Retina (tissue), 1 donor: ENCODE data around the gene PRKAG1.

Experiments used
- DNase-seq: peaks from one replicate; pipeline ENCODE4 v3.0.0-alpha.2; 2016

Gene PRKAG1

GRCh38 chr12:49049566-49050224 lies 31.1 kb upstream of the PRKAG1 start:
- no peak for DNase-seq

DNA sequence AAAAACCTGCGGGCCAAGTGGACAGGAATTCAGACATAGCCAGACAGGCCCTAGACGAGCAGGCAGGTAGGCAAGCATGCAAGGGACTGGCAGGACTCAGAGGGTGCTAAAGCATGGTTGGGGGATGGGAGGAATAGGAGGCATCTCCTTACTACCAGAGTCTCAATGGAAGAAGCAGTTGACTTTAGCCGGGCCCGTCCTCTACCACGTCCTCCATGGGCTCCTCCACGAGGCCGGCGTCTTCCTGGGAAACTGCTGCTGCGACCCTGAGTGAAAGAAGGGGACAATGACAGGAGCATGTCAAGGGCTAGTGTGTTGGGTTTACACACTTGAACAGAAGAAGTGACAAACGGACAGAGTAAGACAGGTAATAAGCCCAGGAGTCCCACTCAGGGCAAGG lies 30.4 kb upstream of the PRKAG1 start:
- no peak for DNase-seq

DNA sequence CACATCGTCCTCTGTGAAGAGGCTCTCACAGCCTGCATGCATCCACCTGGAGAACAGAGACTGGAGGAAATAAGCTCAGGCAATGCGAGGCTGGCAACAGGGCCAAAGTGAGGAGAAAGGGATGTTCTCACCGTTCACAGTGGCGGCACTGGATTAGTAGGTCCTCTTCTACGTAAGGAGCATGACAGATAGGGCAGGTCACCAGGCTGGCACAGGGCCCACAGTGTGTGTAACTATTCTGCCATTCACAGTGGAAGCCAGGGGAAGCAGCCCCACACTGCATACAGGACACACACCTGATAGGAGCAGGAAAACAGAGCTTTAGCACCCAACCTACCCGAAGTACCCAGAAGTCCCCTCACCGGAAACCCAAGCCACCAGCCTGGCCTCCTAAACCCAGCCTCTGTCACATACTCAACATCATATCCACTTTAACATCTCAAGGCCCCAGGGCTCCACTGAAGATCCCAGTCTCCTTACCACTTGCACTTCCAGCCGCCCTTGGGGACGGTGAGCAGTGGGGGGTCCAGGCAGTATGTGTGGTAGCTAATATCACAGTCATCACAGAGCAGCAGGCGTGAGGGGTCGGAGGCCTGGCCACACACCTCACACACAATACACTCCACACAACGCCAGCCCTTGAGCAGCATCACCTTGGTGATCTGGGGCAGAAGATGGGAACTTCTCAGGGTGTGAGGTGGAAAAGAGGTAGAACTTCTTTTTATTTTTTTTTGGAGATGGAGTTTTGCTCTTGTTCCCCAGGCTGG lies 27.7 kb upstream of the PRKAG1 start:
- no peak for DNase-seq

- DNase-seq = no peak
These were observed 26.1 kb upstream of the PRKAG1 start for GRCh38 chr12:49044660-49045059.

GRCh38 chr12:49043856-49044258 lies 25.3 kb upstream of the PRKAG1 start:
- no peak for DNase-seq

- DNase-seq = no peak
These were observed 24.7 kb upstream of the PRKAG1 start for GRCh38 chr12:49043241-49043640.

- DNase-seq = no peak
These were observed 23.4 kb upstream of the PRKAG1 start for GRCh38 chr12:49041881-49042484.

DNA sequence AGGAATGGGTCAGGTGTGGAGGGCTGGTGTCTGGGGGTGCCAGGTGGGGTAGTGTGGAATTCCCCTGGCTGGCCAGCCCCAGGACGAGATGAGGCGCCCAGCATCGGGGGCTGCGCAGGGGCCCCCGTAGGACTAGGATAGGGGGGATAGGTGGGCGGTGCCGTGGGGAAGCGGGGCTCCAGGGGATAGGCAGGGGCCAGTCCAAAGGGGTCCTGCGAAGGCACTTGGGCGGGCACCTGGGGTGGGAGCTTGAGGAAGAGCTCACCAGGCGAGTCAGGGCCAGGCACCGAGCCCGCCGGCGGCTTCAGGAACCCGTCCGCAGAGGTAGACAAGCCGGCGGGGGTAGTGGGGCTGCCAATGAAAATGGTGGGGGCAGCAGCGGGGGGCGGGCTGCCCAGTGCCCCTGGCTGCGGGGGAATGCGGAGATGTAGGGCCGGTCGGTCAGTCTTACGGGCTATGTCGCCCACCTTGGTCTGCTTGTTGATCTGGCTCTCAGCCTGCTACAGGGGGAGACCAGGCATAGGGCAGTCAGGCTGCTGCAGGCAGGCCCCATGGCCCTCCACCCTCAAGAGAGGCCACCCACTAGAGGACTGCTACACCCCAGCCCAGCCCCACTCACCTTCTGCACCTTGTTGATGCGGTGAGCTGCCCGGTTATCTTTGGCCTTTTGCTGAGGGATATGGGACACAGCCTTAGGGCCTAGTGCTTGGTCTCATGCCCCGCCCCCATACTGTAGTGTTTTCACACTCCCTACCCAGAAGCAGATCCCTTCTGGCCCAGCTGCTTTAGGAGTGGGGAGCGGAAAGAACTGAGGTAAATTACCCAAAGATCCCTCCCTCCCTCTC lies 22.7 kb upstream of the PRKAG1 start:
- no peak for DNase-seq

- DNase-seq = no peak
These were observed 21.8 kb upstream of the PRKAG1 start for GRCh38 chr12:49040364-49040855.

DNA sequence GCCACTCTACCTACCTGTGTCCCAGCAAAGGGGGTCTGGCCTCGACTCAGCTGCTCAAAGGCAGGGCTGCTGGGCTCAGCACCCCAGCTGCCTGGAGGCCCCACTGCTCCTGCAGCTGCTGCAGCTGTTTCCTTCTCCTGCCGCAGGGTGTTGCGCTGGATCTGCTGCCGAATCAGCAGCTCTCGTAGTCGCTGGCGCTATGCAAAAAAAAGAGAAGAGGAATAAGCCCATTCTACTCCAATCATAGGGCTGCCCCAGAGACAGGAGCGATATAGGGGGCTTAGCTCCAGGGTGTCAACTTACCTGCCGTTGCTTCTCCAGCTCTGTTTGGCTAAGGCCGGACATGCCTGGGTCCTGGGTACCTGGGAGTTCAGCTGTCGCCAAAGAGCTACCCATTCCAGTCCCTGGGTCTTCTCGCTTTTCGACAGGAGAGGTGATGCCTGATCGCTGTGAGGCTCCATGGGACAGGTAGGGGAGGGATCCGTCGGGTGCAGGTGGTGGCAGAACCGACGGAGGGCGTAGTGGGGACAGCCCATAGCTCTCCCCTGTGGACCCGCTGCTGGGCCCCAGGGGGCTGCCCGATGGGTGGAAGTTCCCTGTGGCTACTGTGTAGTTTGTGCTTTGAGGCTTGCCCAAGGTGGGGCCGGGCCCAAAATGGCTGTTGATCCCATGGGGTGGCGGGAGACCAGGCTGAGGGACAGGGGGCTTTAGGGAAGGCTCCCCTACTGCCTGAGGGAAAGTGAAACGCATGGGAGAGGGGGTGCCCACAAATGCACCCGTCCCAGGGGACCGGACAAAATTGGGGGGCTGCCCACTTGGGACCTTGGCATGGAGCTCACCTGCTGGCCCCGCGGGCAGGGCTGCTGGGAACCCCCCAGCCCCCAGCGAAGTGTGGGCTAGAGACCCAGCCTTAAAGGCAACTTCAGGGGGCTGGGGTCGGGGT lies 21.1 kb upstream of the PRKAG1 start:
- no peak for DNase-seq

GRCh38 chr12:49038291-49038955 lies 19.8 kb upstream of the PRKAG1 start:
- no peak for DNase-seq

- no peak for DNase-seq
These were observed 19.3 kb upstream of the PRKAG1 start for GRCh38 chr12:49037947-49038237.

GRCh38 chr12:49037111-49037946 lies 18.8 kb upstream of the PRKAG1 start:
- no peak for DNase-seq

DNA sequence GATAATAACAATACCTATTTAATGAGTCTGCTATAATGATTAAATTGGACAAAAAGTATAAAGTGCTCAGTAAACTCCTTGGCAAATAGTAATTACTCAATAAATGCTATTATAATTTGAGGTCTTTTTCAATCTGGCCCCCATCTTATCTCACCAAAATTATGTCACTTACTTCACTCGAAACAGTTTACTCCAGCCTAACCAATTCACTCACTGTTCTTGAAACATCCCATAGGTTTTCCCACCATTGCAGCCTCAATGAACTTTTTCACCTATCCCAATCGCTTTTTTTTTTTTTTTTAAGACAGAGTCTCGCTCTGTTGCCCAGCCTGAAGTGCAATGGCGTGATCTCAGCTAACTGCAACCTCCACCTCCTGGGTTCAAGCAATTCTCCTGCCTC lies 17.5 kb upstream of the PRKAG1 start:
- DNase-seq = no peak

GRCh38 chr12:49034286-49034622 lies 15.7 kb upstream of the PRKAG1 start:
- no peak for DNase-seq

GRCh38 chr12:49033611-49034285 lies 15.2 kb upstream of the PRKAG1 start:
- no peak for DNase-seq

- no peak for DNase-seq
These were observed 14.3 kb upstream of the PRKAG1 start for GRCh38 chr12:49032679-49033447.

GRCh38 chr12:49032276-49032675 lies 13.7 kb upstream of the PRKAG1 start:
- DNase-seq = no peak

DNA sequence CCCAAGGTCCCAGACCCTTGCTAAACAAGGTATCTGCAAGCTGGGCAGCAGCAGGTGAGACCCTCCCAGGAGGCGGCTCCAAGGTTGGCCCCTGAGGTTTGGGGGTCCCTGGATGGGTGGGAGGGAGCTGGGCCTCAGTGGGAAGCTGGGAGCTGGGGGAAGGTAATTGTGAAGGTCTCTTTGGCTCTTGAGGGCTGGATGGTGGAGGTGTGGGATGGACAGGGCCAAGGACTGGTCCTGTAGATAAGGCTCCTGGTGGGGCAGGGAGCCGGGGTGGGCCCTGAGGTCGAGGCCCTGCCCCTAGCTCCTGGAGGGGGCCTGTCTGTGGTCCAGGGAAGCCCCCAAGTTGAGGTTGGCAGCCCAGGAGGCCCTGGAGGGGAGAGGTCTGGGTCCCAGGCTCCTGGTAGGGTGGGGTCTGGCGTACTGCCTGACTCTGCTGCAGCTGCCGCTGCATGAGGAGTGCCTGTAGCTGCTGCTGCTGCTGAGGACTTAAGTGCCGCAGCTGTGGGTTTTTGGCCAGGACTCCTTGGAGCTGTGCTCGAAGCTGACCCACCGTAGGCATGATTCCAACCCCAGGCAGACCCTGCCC lies 13.1 kb upstream of the PRKAG1 start:
- DNase-seq = no peak
